ENCODE measurements around the gene TAF4.

Gene TAF4

DNA sequence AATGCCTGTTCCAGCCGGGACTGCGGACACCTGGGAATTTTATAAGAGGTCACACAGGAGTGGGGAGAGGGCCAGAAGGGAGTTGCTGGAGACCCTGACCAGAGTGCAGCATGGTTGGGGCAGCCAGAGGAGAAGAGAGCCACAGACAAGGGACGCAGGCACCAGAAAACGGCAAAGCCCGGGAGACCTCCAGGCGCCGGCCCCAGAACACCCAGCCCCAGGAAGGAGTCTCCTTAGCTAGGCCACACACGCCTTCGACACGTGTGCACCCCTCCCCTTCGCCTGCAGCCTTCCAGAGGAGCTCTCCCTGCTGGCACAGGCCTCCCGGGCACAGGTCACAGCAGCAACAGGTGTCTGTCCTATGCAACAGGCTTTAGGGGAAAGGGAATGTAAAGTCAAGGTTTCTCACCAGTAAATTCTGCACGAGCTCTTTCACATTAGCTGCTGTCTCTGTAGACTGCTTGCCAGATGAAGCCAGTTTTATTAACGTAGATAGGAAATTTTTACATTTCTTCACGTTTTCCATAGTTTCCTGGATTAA is 57.0 kb downstream of the TAF4 start:
- Histone ChIP-seq H2BK120ac (ENCODE audit: low read depth, low read length) (no peak overlapping the region), H3K4me3 (ENCODE audit: low read length) (no peak overlapping the region), H3K9ac (ENCODE audit: low read length) (no peak overlapping the region), H4K8ac (ENCODE audit: low read depth, low read length) (no peak overlapping the region), H2AK5ac (ENCODE audit: low read length) (no peak overlapping the region), H2BK15ac (replicated peaks; ENCODE audit: low read depth) (no peak overlapping the region), H3K4me2 (ENCODE audit: low read length) (no peak overlapping the region), H3K79me1 (ENCODE audit: low read length) (peaks cover 10% of the 10 kb centered on the region), H3K79me2 (ENCODE audit: control insufficient read depth, insufficient read depth, low read length) (no peaks in the 10 kb centered on the region), H4K5ac (ENCODE audit: low read length) (no peak overlapping the region), H3K36me3 (ENCODE audit: control insufficient read depth, insufficient read depth, low read length) (peaks cover 22% of the 10 kb centered on the region), H3K27me3 (ENCODE audit: insufficient read depth, low read length, poor library complexity) (no peaks in the 10 kb centered on the region), H3K18ac (ENCODE audit: low read length) (no peak overlapping the region), H3K4me1 (ENCODE audit: control insufficient read depth, low read depth, low read length) (no peaks in the 10 kb centered on the region), H3K56ac (ENCODE audit: low read length) (no peak overlapping the region), H3K23ac (ENCODE audit: low read length) (no peak overlapping the region), H3K27ac (ENCODE audit: low read depth, low read length) (no peak overlapping the region), H3K4ac (ENCODE audit: low read depth, low read length) (no peak overlapping the region), H2BK5ac (ENCODE audit: low read length) (no peak overlapping the region)
- no CpG with 5 or more reads among the region's 15 CpGs for WGBS (ENCODE audit: extremely low coverage, insufficient coverage, low lambda C conversion rate)
- DNase-seq = no peak

DNA sequence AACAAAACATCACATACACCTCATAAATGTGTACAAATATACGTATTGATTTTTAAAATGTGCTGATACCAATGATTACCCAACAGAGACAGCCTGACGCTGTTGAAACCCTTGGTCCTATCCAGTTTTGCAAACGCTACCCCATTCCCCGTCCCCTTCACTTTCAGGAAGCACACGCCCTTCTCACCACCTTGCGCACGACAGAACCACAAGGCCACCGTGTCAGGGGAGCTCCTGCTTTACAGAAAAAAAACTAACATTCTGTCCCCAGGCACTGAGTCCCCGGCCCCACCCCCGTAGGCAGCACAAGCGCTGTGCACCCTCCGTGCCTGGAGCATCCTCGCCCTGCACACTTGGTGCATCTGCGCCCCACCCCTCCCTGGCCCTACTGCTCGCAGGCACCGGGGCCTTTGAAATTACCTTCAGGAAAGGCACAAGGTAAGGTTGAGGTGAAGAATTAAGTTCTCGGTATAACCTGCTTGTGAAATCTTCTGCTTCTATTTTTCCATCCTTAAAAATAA is 58.5 kb downstream of the TAF4 start:
- Histone ChIP-seq H3K79me2 (ENCODE audit: control insufficient read depth, insufficient read depth, low read length) (no peaks in the 10 kb centered on the region), H3K9ac (ENCODE audit: low read length) (no peak overlapping the region), H3K79me1 (ENCODE audit: low read length) (peaks cover 6% of the 10 kb centered on the region), H4K5ac (ENCODE audit: low read length) (no peak overlapping the region), H3K4me3 (ENCODE audit: low read length) (no peak overlapping the region), H3K36me3 (ENCODE audit: control insufficient read depth, insufficient read depth, low read length) (peaks cover 18% of the 10 kb centered on the region), H2AK5ac (ENCODE audit: low read length) (no peak overlapping the region), H2BK120ac (ENCODE audit: low read depth, low read length) (no peak overlapping the region), H3K4me1 (ENCODE audit: control insufficient read depth, low read depth, low read length) (no peaks in the 10 kb centered on the region), H3K4me2 (ENCODE audit: low read length) (no peak overlapping the region), H3K56ac (ENCODE audit: low read length) (no peak overlapping the region), H4K8ac (ENCODE audit: low read depth, low read length) (no peak overlapping the region), H3K4ac (ENCODE audit: low read depth, low read length) (no peak overlapping the region), H3K18ac (ENCODE audit: low read length) (no peak overlapping the region), H3K27me3 (ENCODE audit: insufficient read depth, low read length, poor library complexity) (no peaks in the 10 kb centered on the region), H2BK5ac (ENCODE audit: low read length) (no peak overlapping the region), H3K23ac (ENCODE audit: low read length) (no peak overlapping the region), H2BK15ac (replicated peaks; ENCODE audit: low read depth) (no peak overlapping the region), H3K27ac (ENCODE audit: low read depth, low read length) (no peak overlapping the region)
- DNase-seq = no peak
- WGBS (ENCODE audit: extremely low coverage, insufficient coverage, low lambda C conversion rate) = no CpG with 5 or more reads among the region's 17 CpGs

DNA sequence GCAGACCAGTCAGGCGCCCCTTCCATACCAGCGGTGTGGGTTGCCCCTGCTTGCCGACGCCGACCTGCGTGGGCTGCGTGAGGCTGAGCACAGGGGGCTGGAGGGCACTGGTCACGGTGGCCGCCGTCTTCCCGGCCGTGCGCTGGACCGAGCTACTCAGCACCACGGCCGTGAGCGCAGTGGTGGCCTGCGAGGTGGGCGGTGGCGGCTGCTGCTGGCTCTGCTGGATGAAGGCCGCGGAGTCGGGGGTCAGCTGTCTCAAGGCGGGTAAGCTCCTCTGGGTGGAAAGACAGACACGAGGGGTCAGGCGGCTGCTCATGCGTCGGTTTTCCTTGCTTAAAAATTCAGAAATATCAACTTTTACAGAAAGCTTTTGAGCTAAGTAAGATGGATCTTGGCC is 59.2 kb downstream of the TAF4 start:
- Histone ChIP-seq H4K8ac (ENCODE audit: low read depth, low read length) (no peak overlapping the region), H3K23ac (ENCODE audit: low read length) (no peak overlapping the region), H2AK5ac (ENCODE audit: low read length) (no peak overlapping the region), H3K27ac (ENCODE audit: low read depth, low read length) (no peak overlapping the region), H2BK5ac (ENCODE audit: low read length) (no peak overlapping the region), H3K18ac (ENCODE audit: low read length) (no peak overlapping the region), H3K4ac (ENCODE audit: low read depth, low read length) (no peak overlapping the region), H3K4me3 (ENCODE audit: low read length) (no peak overlapping the region), H3K9ac (ENCODE audit: low read length) (no peak overlapping the region), H4K5ac (ENCODE audit: low read length) (no peak overlapping the region), H3K79me2 (ENCODE audit: control insufficient read depth, insufficient read depth, low read length) (no peaks in the 10 kb centered on the region), H2BK120ac (ENCODE audit: low read depth, low read length) (no peak overlapping the region), H3K36me3 (ENCODE audit: control insufficient read depth, insufficient read depth, low read length) (peaks cover 16% of the 10 kb centered on the region), H3K4me1 (ENCODE audit: control insufficient read depth, low read depth, low read length) (no peaks in the 10 kb centered on the region), H3K79me1 (ENCODE audit: low read length) (peaks cover 4% of the 10 kb centered on the region), H3K4me2 (ENCODE audit: low read length) (no peak overlapping the region), H2BK15ac (replicated peaks; ENCODE audit: low read depth) (no peak overlapping the region), H3K56ac (ENCODE audit: low read length) (no peak overlapping the region), H3K27me3 (ENCODE audit: insufficient read depth, low read length, poor library complexity) (no peaks in the 10 kb centered on the region)
- no CpG with 5 or more reads among the region's 28 CpGs for WGBS (ENCODE audit: extremely low coverage, insufficient coverage, low lambda C conversion rate)
- DNase-seq = no peak

DNA sequence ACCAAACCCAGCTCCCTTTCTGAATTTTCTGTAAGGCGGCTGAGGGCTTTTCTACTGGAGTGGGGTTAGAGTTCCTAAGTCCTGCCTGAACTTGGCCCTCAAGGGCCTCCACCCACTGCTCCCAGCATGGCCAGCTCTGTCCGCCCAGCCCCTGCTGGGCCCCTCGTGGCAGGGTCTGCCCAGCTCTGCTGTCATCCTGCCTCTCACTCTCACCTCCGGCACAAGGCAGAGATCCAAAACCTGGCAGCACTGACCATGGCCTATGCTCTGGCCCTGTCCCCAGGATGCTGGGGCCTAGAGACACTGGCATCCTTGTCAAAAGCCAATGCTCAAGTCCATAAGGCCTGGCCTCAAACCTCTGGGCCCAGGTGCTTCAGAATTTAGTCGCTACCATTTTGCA is 61.1 kb downstream of the TAF4 start:
- Histone ChIP-seq H2BK120ac (ENCODE audit: low read depth, low read length) (no peak overlapping the region), H3K27ac (ENCODE audit: low read depth, low read length) (no peak overlapping the region), H3K79me1 (ENCODE audit: low read length) (peaks cover 1% of the 10 kb centered on the region), H3K9ac (ENCODE audit: low read length) (no peak overlapping the region), H3K4ac (ENCODE audit: low read depth, low read length) (no peak overlapping the region), H4K8ac (ENCODE audit: low read depth, low read length) (no peak overlapping the region), H3K36me3 (ENCODE audit: control insufficient read depth, insufficient read depth, low read length) (peaks cover 18% of the 10 kb centered on the region), H3K4me1 (ENCODE audit: control insufficient read depth, low read depth, low read length) (no peaks in the 10 kb centered on the region), H3K23ac (ENCODE audit: low read length) (no peak overlapping the region), H3K4me2 (ENCODE audit: low read length) (no peak overlapping the region), H2BK5ac (ENCODE audit: low read length) (no peak overlapping the region), H3K4me3 (ENCODE audit: low read length) (no peak overlapping the region), H3K27me3 (ENCODE audit: insufficient read depth, low read length, poor library complexity) (no peaks in the 10 kb centered on the region), H3K18ac (ENCODE audit: low read length) (no peak overlapping the region), H4K5ac (ENCODE audit: low read length) (no peak overlapping the region), H3K79me2 (ENCODE audit: control insufficient read depth, insufficient read depth, low read length) (no peaks in the 10 kb centered on the region), H2BK15ac (replicated peaks; ENCODE audit: low read depth) (no peak overlapping the region), H2AK5ac (ENCODE audit: low read length) (no peak overlapping the region), H3K56ac (ENCODE audit: low read length) (no peak overlapping the region)
- no CpG with 5 or more reads among the region's 5 CpGs for WGBS (ENCODE audit: extremely low coverage, insufficient coverage, low lambda C conversion rate)
- no peak for DNase-seq

DNA sequence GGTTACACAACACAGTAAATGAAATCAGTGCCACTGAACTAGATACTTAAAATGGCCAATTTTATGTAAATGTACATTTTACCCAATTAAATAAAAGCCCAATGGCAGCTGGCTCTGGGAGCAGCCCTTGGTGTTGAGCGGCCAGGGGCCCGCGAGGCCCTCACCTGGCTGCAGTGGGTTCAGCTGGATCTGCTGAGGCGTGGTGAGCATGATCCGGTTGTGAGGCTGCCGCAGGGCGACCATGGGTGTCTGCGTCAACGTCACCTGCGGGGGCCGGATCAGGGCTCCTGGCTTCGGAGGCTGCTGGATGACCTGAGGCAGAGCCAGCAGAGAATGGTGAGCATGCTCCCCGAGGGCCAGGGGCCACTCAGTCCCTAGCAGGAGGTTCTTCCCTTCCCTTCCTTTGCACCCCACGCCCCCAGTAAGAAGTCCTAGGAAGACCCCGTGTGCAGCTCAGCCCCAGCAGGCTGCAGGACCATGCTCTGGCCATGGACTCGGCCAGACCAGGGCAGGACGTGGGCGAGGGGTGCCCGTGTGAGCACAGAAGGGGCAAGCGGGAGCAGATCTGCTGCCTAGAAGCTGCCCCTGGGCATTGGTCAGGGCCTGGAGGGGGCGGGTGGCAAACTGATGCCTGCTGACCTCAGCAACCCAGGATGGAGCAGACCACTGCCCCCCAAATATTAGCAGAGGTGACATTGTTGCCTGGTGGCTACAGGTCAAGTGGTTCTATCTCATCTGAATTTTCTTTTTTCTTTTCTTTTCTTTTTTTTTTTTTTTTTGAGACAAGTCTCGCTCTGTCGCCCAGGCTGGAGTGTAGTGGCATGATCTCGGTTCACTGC is 61.9 kb downstream of the TAF4 start:
- Histone ChIP-seq H3K23ac (ENCODE audit: low read length) (no peak overlapping the region), H2BK120ac (ENCODE audit: low read depth, low read length) (no peak overlapping the region), H3K27me3 (ENCODE audit: insufficient read depth, low read length, poor library complexity) (no peaks in the 10 kb centered on the region), H3K79me2 (ENCODE audit: control insufficient read depth, insufficient read depth, low read length) (no peaks in the 10 kb centered on the region), H3K9ac (ENCODE audit: low read length) (no peak overlapping the region), H3K36me3 (ENCODE audit: control insufficient read depth, insufficient read depth, low read length) (peaks cover 16% of the 10 kb centered on the region), H3K18ac (ENCODE audit: low read length) (no peak overlapping the region), H4K8ac (ENCODE audit: low read depth, low read length) (no peak overlapping the region), H3K4me3 (ENCODE audit: low read length) (no peak overlapping the region), H4K5ac (ENCODE audit: low read length) (no peak overlapping the region), H2BK5ac (ENCODE audit: low read length) (no peak overlapping the region), H3K56ac (ENCODE audit: low read length) (no peak overlapping the region), H2AK5ac (ENCODE audit: low read length) (no peak overlapping the region), H3K27ac (ENCODE audit: low read depth, low read length) (no peak overlapping the region), H3K4me1 (ENCODE audit: control insufficient read depth, low read depth, low read length) (no peaks in the 10 kb centered on the region), H3K4ac (ENCODE audit: low read depth, low read length) (no peak overlapping the region), H3K4me2 (ENCODE audit: low read length) (no peak overlapping the region), H3K79me1 (ENCODE audit: low read length) (peaks cover under 1% of the 10 kb centered on the region), H2BK15ac (replicated peaks; ENCODE audit: low read depth) (no peak overlapping the region)
- no CpG with 5 or more reads among the region's 24 CpGs for WGBS (ENCODE audit: extremely low coverage, insufficient coverage, low lambda C conversion rate)
- no peak for DNase-seq
